HL-60/S4 (cell line): ENCODE measurements around the gene IFNA17.
"Not testable (repeated sequence)": the region's sequence is repeated elsewhere in the genome, so short reads cannot be mapped to it uniquely, and the experiment has no call there.

Experiments
- in situ Hi-C: fragments of 300-500 bp; cut with MboI; formaldehyde crosslinking; loops from 2 replicates; pipeline ENCODE4 v1.14.3; 2022; ENCODE audit warnings: low sequenced_read_pairs

The IFNA17 gene

DNA sequence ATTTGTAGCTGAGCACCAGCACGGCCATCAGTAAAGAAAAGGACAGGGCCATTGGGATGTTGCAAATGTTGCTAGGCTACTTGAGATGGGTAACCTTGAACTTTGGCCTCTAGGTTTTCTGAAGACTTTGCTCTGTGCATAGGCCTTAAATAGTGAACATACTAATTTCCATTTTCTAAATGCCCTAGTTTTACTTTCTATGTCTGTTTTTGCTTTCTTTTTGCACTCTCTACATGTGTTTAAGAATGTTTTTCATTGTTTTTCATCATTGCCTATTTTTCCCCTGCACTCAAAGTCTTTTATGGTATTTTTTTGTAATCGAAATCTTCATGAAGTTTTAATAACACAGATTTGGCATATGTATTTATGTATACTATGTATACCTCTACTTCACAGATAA is at the start of gene IFNA17:
TSS of gene IFNA17 (minus strand) at position 101 of the 400 bp plus-strand sequence. CDS start at position 52, 49 bp downstream.
- in situ Hi-C loops: no loop called here

DNA sequence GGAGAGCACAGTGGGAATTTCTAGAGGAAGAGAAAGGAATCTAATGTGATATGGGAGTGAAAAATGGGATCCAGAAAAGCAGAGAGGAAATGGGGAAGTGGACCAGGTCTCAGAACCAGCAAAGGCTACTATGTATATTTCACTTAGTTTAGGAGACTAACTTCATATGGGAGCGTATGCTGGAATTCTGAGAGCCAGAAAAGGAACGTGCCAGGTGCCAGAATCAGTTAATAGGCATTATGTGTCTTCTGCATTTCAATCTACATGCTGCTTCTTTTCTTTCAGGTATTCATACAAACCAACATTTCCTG is 40.3 kb upstream of the IFNA17 start:
- in situ Hi-C loops: no loop called here

DNA sequence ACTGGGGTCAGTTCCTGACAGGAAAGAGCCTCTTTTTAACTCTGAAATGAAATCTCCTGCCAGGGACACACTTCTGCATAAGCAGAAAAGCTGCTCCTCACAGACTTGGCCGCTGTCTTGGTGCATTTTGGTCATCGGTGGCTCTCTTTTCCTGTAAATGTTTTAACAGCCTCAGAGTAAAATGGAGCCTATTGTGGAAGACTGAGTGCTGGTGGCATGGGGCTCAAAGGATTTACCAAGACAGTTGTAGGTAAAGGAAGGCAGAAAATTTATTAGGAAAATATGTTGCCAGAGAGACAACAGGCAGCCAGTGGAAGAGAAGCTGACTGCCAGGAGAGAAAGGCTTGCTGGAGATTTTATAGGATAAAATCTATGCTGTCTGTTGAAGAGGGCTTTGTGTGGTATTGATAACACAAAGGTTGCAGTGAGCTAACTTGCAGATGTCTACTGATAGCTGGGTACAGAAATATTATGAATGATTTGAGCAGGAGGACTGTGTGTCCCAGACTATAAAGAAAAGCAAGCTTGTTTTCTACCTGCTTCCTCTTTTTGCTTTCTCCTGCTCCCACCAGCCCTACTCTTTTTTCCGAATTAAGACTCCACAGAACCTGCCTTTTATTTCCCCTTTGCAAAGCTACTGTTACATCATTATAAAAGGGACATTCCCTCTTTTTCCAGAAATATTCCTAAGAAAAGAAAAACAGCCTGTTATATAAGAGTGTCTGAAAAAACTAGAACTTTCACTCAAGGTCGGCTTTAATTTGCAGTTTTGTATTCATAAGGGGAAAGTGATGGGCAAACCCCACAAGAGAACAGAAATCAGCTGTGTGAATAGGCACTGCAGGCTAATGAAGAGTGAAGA is 39.7 kb upstream of the IFNA17 start:
- in situ Hi-C loops: no loop called here

GRCh38 chr9:21266733-21267484 is 38.9 kb upstream of the IFNA17 start:
- in situ Hi-C loops: no loop called here

GRCh38 chr9:21265421-21266189 is 37.6 kb upstream of the IFNA17 start:
- in situ Hi-C loops: no loop called here

- in situ Hi-C loops: no loop called here
Measured at GRCh38 chr9:21255538-21256212, 27.7 kb upstream of the IFNA17 start.

GRCh38 chr9:21252721-21253547 is 24.9 kb upstream of the IFNA17 start:
- in situ Hi-C loops: no loop called here

DNA sequence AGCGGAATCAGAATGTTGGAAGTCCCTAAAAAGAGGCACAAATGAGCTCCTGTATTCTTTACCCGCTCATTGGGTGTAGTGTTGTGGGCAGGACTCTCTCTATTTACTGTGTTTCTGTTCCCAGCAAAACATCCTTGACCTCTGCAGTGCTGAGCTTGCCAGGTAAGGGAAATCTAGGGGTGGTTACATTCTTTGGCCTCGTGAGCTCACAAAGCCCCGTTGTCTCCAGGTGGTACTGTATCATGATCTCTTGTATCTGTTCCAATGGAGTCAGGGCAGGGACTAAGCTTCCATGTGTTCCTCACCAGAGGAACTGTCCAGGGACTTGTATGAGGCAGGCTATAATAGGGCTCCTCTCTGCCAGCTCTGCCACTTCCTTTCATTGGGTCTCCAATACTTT is 23.6 kb upstream of the IFNA17 start:
- in situ Hi-C loops: no loop called here

DNA sequence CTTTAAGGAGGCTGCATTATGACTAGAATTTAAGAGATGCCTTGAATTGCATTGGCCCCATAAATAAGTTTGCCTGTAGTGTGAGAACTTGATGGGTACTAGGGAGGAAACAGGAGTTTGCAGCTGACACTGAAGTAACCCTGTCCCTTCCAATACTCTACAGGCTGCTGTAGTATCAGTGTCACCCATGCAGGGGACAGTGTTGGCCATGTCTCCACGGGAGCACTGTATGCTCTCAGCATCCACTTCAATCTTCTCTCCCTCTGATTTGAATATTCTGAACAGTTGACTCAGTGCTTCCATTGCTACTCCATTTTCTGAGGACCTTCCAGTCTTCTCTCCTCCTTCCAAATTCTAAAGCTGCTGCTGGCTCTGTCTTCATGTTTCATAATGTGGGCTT is 23.2 kb upstream of the IFNA17 start:
- in situ Hi-C loops: no loop called here

DNA sequence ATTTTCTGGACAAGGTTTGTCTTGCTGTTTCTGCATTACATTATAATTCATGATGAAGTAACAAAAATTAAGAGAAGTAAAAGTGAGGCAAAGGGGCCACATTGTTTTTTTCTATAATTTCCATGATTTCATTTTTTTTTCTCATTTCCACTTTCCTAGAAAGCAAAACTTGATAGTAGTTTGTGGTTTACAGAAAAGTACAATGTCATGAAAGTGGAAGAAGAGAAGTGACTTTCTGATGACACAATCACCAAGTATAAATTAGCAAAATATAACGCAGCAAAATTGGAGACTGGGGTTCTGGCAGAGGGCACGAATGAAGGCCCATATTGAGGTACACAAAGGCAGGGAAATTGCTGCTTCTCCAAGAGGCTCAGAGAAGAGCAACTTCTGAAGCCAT is 16.8 kb upstream of the IFNA17 start:
- in situ Hi-C loops: no loop called here

- in situ Hi-C loops: no loop called here
Measured at GRCh38 chr9:21239911-21240310, 11.9 kb upstream of the IFNA17 start, which contains the start of gene IFNA14. TSS of gene IFNA14 (minus strand) at chr9:21240005. CDS start at chr9:21239935, 70 bp downstream.

GRCh38 chr9:21236360-21236714 is 8.3 kb upstream of the IFNA17 start:
- in situ Hi-C loops: not testable (repeated sequence)

GRCh38 chr9:21235468-21236359 is 7.7 kb upstream of the IFNA17 start:
- in situ Hi-C loops: not testable (repeated sequence)

DNA sequence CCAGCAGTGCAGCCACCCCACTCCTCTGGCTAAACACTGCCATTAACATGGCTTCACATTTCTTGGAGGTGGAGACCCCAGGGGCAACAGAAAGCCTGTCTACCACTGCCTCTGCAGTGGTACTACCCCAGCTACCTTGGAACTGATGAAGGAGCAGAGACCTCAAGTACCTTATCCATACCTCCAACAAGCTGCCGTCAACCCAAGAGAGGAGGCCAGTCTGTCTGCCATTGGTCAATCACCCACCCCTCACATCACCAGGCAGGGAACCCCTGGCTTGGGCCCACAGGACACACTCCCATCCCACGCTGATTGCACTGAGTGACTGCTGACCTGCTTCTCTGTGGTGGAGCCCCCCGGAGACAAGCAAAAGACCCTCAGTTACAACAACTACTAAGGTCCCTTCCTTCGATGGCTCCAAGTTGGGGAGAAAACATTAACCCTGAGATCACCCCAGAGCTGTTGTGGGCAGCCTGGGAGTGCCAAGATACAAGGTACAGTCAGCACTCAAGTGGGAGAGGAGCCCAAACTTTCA is 6.2 kb upstream of the IFNA17 start:
- in situ Hi-C loops: no loop called here

DNA sequence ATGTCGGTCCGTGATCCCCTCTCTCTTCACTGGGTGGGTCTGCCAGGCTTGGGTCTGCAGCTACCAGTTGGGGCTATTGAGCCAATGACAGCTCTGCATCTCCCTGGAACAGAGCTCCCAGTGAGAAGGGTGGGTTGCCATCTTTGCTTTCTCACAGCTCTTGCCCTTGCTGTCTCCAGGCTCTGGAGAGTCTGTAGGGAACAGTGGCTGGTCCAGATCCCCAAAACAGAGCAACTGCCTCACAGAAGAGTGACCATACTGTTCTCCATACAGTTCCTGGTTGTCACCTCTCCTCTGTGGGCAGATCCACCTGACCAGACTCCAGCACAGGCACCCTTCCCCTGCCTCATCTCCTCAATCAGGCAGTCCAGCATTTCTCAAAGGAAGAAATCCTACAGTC is 5.2 kb upstream of the IFNA17 start:
- in situ Hi-C loops: no loop called here

- in situ Hi-C loops: not testable (repeated sequence)
Measured at GRCh38 chr9:21217211-21217610, 10.8 kb downstream of the IFNA17 start, which contains the start of gene IFNA16. TSS of gene IFNA16 (minus strand) at chr9:21217311. CDS start at chr9:21217305, 6 bp downstream.

DNA sequence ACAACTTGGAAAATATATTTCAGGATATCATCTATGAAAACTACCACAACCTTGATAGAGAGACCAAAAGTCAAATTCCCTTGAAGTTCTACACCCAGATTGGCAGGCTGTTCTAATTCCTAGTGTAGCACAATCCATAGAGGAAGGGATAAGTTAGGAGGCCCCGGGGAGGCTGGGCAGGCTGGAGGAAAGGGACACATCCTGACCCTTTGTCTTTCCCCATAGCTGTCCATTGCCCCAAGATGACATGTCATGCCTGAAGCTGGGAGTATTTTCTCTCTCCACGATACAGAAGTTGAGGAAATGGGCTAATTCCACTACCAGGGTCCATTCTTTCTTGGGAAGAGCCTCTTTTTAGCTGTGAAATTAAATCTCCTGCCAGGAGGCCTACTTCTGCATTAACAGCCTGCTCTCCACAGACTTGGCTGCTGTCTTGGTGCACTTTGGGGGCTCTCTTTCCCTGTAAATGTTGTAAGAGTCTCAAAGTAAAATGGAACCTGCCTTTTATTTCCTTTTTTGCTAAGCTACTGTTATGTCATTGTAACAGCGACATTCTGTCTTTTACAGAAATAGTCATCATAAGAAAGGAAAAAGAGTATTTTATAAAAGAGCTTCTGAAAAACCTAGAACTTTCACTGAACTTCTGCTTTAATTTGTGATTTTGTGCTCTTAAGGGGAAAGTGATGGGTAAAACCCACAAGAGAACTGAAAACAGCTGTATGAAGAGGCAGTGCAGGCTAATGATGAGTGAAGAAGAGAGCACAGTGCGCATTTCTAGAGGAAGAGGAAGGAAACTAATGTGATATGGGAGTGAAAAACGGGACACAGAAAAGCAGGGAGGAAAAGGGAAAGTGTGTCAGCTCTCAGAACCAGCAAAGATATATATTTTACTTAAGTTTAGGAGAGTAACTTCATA is 14.4 kb downstream of the IFNA17 start:
- in situ Hi-C loops: not testable (repeated sequence)

GRCh38 chr9:21212160-21212559 is 15.9 kb downstream of the IFNA17 start:
- in situ Hi-C loops: not testable (repeated sequence)
